ENCODE measurements around the gene C11orf87.

The C11orf87 gene

GRCh38 chr11:109443052-109443451 lies 21.1 kb downstream of the C11orf87 start:
- DNase-seq: no peak

DNA sequence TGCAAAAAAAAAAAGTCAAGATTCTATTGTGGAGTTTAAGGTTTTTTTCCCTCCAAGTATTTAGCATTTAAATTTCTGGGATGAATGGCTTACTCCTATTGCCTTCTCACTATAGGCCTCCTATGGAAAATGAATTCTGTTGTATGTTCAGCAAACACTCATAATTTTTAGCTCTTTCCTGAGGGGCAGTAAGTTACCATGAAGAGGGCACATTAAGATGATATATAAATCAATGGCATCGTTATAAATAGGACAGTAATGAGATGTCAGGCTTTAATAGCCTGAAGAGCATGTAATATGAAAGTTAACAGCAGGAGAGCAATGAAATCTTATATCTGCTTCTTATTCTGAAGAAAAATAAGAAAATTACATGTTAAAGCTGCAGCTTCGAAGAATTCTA lies 32.9 kb downstream of the C11orf87 start:
- no peak for DNase-seq

Data from fibroblast of skin of abdomen (primary cell).